ENCODE data around the gene CTIF.

Gene CTIF

DNA sequence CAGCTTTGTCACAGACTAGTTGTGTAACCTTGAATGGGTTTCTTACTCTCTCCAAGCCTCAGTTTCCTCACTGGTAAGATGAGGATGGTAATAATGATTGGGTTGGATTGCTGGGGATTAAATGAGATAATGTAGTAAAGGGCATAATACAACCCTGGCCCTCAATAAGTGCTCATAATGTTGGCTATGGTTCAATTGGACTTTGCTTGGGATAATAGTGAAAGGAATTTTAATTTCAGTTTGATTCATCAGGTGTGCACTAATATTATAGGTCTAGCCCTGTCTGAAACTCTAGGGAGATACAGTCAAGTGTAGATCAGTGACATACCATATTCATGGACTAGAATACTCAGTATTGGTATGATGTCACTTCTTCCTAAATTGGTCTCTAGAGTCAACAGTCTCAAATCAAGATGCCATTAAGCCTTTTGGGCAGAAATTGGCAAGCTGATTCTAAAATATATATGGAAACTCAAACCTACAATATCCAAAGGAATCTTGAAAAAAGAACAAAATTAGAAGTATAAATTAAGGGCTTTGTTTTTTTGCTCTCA lies 250.5 kb downstream of the CTIF start:
- no peak for DNase-seq (ENCODE audit: low read depth)

DNA sequence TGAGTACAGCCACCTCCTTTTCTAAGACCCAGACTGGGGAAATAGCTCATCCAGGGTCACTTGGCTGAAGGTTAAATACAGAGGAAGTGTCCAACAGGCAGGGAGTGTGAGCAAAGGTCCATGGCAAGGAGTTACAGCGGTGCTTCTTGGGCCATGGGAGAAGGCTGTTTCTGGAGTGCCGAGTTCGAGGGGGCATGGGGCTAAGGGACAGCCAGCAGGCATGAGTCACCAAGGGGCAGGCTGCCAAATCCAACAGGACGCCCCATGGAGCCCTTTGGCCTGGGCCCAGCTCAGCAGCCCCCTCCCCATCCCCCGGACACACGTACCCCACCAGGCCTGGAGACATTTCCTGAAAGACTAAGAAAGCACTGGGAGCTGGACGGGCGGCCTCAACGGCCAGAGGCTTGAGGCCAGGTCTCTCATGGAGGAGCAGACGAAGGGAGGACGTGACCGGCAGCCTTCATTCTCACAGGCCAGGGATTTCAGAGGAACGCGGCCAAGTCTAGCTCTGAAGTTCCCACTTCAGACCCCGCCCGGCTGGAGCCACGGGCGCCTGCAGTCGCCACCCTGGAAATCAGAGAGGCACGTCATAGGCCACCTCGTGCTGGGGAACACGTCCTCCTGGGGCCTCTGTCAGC lies 251.5 kb downstream of the CTIF start:
- no peak for DNase-seq (ENCODE audit: low read depth)

GRCh38 chr18:48790869-48791635 lies 252.2 kb downstream of the CTIF start:
- DNase-seq (ENCODE audit: low read depth), result no peak

DNA sequence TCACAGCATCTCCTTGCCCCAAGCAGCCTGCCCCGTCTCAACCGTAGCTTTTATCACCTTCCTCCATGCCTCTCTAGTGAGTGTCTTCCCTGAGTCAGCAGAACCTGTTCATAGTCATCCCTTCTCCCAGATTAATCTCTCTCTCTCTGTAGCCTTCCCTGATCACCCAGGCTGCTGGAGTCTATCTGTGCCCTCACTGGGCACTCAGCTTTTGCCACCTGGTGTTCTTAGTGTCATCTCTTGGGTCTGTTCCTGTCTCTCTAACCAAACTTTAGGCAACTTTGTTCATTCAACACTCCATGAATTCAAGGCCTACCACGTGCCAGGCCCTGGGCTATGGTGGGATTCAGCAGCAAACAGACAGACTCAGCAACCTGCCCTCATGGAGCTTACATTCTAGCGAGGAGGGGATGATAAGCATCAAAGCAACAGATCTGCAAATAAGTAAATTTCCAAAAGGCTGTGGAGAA lies 252.8 kb downstream of the CTIF start:
- DNase-seq (ENCODE audit: low read depth), result no peak

GRCh38 chr18:48792141-48792540 lies 253.3 kb downstream of the CTIF start:
- DNase-seq (ENCODE audit: low read depth), result no peak

DNA sequence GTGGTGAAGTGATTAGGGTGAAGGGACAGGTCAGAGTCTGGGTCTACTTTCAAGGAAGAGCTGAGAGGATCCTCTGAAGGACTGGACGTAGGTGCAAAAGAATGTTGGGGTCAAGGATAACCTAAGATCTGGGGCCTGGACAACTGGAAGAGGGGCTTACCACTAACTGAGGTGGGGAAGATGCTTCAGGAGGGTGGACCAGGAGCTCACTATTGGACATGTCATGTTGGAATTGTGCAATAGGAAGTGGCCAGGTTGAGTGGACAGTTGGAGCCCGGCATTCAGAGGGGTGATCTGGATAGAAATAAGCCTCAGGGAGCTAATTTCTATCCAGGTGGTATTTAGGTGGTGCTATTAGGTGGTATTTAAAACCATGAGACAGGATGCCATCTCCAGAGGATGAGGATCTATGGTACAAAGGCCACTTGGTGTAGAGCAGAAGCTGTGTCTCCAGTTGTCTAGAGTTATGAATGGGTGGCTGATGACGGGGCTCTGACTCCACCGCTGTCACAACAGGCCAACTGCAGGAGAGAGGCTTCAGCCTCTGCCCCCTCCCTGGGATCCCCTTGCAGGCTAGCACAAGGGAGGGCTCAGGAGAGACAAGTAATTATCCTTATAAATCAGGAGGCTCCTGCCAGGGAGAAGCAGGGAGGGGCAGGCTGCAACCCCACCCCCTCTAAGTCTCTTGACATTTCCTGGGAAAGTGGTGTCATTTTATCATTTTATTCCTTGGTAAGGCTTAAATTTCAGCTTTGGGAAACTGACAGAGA lies 254.0 kb downstream of the CTIF start:
- DNase-seq (ENCODE audit: low read depth), result no peak

DNA sequence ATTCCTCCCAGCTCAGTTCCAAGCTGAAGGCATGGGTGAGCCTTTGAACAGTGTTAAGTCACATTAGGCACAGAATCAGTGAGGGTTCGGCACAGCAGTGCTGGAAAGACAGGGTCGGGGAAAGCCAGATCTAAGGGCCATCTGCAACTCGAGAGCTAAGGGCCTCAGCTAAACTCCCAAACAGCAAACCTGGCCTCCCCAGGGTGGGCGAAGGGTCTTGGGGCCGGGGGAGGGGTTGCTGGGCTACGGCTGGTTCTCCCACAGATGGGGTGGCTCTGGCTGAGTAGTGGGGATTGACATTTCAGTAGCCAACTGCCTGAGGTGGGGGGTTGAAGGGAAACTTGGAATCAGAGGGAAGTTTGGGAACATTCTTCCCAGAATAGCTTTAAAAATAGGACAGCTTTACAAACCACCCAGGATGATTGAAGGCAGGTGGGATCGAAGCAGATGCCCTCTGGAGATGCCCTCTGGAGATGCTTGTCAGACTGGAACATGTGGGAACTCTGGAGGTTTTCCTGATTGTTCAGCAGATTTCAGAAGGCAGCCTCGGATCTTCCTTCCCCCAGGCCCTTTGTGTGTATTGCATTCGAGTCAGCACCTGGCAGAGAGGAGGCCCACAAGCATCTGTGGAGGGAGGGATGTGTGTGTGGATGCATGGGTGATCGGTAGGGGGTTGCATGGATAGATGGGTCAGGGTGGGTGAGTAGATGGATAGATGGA lies 255.6 kb downstream of the CTIF start:
- no peak for DNase-seq (ENCODE audit: low read depth)

DNA sequence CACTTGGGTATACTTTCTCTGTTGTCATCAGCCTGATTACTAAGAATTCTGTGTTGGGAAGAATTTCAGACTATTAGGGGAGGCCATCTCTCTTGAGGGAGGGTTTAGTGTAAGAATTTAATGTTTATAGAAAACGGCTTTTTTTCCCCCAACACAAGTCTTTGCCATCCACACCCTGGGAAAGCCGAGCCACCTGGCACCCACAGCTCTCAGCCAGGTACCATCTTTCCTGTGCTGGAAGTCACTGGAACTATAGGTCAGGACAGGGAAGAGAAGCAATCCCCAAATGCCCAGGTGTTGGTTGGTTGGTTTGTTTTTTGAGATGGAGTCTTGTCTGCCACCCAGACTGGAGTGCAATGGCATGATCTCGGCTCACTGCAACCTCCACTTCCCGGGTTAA lies 256.9 kb downstream of the CTIF start:
- DNase-seq (ENCODE audit: low read depth), result no peak

DNA sequence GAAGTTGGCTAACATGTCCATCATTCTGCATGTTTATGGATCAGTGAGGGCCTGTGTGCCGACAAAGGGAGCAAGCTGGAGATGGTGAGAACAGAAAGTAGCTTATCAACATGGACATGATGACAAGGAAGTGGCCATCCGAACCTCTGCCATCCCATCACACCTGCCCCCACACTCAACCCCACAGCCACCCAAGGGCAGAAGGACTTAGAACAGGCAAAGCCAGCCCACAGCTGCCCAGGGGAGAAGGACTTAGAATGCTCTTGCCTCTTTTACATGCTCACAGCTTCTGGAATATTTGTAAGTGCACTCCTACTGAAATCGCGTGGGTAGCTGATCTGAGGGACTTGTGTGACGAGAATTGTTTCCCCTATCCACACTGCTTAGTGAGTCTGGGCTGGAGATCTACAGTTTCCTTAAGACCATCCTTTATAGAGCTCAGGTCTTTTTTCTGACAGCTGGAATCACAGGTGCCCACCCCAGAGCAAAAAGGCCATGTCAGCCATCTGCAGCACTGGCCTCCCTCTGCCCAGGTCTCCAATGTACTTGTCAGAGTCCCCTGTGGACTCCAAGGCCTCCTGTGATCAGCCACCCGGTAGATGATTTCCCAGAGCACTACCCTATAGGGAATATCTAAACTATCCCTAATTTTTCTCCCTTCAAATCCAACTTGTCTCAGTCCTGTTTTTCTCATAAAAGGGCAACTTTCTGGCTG lies 257.8 kb downstream of the CTIF start:
- no peak for DNase-seq (ENCODE audit: low read depth)

DNA sequence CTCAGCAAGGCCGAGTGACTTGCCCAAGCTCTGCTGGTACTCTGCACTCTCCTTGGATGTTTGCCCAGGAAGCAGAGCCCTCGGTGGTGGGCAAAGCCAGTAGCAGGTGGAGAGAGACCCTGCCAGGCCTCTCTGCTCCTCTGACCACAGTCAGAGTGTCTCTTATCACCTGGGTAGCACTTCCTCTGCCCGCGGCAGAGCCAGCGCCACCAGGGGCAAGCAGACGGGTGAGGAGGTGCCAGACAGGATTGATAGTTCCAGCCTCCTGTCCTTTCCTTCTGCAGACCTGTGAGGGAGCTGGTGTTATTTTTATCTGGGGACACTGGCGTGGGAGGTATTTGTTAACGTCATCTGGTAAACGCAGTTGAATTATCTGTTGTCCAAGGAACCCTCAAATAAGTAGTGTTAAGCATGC lies 259.0 kb downstream of the CTIF start:
- DNase-seq (ENCODE audit: low read depth), result no peak

- DNase-seq (ENCODE audit: low read depth), result no peak
These were observed 259.8 kb downstream of the CTIF start for GRCh38 chr18:48798334-48799245.

DNA sequence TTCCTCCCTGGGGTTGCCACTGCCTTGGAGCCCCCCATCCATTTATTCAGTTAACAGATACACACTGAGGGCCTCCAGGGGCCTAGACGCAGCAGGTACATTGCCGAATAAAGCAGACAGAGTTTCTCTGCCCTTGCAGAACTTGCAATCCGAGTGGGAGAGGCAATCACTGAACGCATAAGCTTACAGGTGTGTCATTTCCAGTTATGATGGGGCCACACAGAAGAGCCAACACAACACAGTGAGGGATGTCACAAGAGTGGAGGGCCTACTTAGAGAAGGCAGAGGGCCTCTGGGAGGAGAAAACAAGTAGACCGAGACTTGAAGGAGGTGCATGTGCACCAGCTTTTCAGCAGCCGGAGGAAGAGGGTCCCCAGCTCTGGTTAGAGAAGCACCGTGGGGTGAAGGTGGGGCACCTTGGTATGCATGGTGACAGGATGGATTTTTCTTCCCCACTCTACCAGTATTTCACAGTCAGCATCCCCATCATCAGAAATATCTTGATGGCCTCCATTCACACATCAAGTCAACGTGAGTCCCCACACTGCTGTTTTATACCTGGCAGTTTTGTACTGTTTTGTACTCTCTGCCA lies 261.0 kb downstream of the CTIF start:
- DNase-seq (ENCODE audit: low read depth), result no peak

GRCh38 chr18:48800466-48800865 lies 261.6 kb downstream of the CTIF start:
- no peak for DNase-seq (ENCODE audit: low read depth)

DNA sequence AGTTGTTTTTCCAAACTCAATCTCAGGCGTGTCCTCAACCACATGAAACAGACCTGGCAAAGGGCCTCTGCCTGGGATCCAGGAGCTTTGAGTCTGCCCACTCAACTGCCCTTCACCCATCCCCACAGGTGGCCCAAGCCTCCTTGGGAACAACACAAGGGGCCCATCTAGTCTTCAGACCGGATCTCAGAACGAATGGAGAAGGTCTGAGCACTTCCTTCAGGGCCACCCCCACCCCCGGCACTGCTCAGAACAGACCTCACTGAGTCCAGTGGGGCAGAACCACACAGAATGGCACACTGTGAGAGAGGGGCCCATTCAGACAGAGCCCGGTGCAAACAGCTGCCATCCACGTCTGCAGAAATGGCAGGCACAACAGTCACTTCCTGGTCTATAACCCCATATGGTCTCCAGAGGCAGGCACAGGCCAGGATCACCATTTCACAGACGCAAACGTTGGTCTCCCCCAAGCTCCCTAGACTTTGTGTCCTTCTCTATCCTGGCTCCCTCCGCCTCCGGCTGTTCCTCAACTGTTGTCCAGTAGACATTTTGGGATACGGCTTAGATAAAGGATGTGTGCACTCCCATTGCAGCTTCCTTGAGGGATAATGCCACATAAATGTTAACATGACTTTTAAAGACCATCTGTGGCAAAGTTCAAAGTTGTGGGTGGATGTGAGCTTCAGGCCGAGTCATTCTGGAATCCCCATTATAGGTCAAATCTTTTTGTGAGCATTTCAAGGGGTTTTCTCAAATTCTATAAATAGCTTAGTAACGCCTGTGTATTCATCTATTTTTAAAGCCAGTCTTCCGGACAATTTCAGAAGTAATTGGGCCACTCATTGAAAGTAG lies 262.3 kb downstream of the CTIF start:
- DNase-seq (ENCODE audit: low read depth), result no peak

- no peak for DNase-seq (ENCODE audit: low read depth)
These were observed 263.1 kb downstream of the CTIF start for GRCh38 chr18:48801728-48802542.

DNA sequence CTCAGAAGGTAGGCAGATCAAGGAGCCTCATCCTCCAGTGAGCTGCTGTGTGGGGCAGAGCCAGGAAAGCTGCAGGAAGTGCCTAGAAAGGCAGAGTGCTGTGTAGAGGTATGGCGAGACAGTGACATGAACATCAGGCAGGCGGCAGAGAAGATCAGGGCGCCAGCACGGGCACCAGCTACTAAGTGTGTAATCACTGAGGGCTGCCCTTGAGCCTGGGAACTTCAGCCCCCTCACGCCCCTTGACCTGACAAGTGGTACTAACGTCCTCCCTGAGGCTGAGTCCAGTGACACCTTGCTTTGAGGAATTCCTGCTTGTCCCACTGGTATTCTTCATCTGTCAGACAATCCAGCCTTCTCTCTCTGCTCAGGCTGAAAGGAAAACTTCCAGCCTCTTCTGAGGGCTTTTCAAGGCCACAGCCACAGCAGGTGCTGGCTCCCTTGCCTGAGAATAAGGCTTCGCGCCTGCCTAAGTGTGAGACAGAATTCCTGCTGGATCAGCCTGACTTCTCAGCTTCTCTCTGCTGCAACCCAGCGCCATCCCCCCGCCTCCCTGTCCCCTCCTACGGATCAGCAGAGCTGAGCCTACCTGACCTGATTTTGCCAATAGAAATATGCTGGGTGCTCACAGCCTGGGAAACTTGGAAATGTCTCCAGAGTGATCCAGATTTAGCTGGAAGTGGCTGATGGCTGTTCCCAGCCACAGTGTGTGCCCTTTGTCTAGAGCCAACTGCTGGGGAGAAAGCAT lies 263.9 kb downstream of the CTIF start:
- no peak for DNase-seq (ENCODE audit: low read depth)

DNA sequence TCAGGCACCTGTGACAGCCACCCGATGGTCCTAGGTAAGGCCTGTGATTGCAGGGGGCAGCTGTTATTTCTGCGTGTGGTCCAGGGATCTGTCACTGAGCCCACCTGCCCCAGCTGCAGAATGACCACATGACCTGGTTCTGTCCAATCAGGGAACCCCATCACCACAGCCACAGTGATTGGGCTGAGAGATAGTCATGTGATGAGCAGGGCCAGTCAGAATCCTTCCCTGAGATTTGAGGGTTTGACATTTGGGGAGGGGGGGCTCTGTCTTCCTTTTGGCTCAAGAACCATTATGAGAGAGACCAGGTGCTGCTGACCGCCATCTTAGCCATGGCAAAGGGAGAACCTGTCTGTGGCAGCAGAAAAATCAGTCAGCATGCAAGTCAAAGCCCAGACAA lies 264.7 kb downstream of the CTIF start:
- no peak for DNase-seq (ENCODE audit: low read depth)
